ENCODE measurements around the gene ATXN7L3B.

GRCh38 chr12:74552201-74552600 lies 14.6 kb downstream of the ATXN7L3B start:
- TF ChIP-seq CTCF (IDR thresholded peaks at IDR 0.05; ENCODE audit: insufficient read depth, low read length, poor library complexity, severe bottlenecking) (no peak), EZH2phosphoT487 (conservative IDR thresholded peaks at IDR 0.05; ENCODE audit: low read length) (no peak)

Data from SU-DHL-6 (cell line).